GM12874 (cell line): ENCODE data around the gene ADRB1.

Experiments
- TF ChIP-seq, protein P1 (sequence below): IDR thresholded peaks from 2 replicates; pipeline ENCODE4 v1.5.1; 2011; ENCODE audit warnings: low read depth, mild to moderate bottlenecking, control low read depth, low read length, moderate library complexity; ENCODE audit not compliant: insufficient read depth

The ADRB1 gene

DNA sequence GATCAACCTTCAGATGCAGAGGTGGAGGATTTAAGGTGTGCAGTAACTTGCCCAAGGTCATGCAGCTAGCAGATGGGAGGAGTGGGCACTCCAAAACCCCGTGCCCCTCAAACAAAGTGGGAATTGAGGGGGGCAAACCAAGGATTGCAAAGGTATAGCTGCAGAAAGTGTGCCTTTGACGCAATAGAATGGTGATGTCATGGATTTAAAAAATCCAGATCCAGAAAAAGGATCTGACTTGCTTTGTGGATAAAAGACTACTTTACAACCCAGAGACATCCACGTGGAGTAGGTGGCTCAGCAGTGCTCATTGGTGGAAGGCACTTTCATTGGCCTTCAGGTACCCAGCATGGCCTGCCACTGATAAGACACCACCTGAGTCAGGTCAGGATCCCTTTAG lies 15.7 kb upstream of the ADRB1 start:
- TF ChIP-seq, protein P1, sequence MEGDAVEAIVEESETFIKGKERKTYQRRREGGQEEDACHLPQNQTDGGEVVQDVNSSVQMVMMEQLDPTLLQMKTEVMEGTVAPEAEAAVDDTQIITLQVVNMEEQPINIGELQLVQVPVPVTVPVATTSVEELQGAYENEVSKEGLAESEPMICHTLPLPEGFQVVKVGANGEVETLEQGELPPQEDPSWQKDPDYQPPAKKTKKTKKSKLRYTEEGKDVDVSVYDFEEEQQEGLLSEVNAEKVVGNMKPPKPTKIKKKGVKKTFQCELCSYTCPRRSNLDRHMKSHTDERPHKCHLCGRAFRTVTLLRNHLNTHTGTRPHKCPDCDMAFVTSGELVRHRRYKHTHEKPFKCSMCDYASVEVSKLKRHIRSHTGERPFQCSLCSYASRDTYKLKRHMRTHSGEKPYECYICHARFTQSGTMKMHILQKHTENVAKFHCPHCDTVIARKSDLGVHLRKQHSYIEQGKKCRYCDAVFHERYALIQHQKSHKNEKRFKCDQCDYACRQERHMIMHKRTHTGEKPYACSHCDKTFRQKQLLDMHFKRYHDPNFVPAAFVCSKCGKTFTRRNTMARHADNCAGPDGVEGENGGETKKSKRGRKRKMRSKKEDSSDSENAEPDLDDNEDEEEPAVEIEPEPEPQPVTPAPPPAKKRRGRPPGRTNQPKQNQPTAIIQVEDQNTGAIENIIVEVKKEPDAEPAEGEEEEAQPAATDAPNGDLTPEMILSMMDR = no peak

DNA sequence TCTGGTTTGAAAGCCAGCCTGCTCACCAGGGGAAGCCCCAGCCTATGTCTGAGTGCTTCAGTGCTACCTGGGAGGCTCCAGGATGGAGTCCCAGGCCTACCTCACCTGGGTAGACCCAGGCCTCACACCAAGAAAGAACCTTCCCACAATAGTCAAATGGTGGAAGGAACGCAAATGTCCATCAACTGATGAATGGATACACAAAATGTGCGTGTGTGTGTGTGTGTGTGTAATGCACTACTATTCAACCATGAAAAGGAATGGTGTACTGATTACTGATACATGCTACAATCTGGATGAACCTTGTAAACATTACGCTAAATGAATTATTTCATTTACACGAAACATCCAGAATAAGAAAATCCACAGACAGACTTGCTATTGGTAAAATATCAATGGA lies 15.2 kb upstream of the ADRB1 start:
- TF ChIP-seq, protein P1 = no peak

DNA sequence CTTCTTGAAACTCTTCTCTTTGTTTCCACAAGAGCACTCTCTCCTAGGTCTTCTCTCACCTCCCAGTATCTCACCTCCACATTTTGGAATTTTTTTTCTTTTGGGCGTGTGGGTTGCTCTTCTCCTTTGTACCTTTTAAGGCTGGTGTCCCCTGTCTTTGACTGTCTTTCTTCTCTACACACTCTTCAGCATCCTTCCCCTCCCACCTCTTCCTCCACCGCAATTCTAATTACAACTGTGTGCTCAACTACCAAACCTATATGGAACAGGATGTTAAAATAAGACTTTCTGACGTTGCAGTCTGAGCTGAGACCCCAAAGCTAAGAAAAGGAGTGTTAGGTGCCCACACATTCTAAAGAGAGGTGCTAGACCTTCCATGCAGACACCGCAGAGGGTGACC lies 14.0 kb upstream of the ADRB1 start:
- TF ChIP-seq, protein P1 = no peak

DNA sequence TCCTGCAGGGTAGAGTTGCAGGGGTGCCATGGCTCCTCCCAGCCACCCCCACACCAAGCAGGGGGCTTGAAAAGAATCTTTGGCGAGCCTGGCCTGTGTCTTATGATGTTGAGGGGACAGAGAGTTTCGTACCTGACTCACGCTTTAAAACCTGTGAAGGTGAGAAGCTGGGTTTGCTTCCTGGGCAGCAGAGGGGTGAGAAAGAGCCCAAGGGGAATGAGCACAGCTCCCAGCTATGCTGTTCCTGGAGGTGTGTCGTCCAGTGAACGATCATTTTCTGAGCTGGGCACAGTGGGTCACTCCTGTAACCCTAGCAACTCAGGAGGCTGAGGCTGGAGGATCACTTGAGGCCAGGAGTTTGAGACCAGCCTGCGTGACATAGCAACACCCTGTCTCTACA lies 13.5 kb upstream of the ADRB1 start:
- TF ChIP-seq, protein P1 = no peak

DNA sequence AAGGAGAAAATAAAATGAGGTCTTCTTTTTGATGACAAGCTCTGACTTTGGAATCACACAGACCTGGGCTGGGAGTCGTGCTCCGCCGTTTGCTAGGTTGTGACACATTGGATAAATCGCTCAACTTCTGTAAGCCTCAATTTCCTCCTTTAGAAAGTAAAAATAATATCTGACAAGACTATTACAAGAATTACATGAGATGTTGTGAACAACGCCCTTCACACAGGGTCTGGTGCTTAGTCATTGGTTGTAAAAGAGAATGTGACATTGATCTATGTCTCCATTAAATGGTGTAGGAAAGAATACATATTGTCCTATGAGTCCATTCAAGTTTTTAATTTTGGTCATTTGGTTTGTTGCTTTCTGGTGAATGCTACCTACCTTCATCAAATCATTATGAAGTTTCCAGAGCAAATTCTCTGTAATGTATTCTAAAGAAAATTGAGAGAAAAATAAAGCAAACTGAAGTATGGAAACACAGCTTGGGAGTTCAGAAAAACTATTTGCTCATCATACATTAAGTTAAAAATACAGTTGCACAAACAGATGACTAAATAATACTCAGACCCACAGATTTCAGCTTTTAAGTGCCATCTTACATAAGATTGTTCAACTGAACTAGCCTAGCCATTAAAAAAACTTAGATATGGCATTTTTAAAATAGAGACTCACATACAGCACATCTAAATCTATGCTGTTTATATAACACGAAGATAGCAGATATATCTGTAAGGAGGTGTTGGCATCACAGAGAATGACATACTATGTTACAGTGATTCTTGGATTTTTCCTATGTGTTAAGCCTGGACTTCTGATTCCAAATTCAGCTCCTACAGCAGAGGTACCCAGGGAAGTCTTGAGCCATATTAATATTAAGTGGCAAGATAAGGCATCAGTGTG lies 12.3 kb upstream of the ADRB1 start:
- TF ChIP-seq, protein P1 = no peak

DNA sequence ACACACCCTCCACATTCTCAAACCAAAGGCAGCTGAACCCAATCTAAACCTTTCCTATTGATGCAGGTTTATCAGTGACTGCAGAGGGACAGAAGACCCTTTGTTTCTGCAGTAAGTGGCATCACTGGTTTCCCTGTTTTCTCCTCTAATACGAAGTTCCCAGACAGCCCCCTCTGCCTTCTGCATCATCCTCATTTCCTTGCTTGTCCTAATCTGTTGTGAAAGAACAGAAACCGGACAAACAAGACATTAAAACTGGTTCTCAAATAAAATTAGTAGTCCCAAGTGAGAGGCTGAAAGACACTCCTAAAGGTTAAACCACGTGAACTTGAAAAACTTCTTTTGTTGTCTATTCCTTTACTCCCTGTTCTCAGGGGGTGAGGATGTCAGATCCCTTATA lies 10.1 kb upstream of the ADRB1 start:
- TF ChIP-seq, protein P1 = no peak

DNA sequence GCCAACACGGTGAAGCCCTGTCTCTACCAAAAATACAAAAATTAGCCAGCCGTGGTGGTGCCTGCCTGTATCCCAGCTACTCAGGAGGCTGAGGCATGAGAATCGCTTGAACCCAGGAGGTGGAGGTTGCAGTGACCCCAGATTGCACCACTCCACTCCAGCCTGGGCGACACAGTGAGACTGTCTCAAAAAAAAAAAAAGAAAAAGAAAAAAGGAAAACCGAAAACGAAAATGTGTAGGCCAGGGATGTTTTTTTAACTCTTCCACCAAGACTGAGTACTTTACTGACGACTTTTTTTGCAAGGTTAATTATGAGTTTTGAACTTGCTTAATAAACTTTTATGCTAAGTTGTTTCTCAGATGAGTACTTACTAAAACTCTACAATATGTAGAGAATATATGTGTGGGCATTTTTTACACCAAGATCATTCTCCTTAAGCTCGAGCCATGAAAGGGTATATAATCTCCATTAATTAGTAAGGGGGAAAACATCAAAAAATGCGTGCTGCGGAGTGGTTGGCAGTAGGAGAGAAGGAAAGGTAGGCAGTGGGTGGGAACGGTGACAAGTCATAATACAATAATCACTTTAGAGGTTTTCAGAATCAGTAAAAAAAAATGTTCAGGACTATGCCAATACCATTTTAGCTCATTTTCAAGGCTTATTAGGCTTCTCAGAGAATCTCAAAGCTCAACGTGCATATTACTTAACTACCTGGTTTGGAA lies 8.6 kb upstream of the ADRB1 start:
- TF ChIP-seq, protein P1 = no peak
